Activated CD4-positive, alpha-beta memory T cell treated with anti-CD3 and anti-CD28 coated beads for 36 hours (primary cell): ENCODE data around the gene GDAP1L1. TPM values are rescaled to one million over a fixed set of nuclear protein-coding genes. Genes with fewer than 3 reads are reported as not detected.

Experiments
- CTCF ChIA-PET: fragments of 350-600 bp; sonication (Branson Sonifier 250); formaldehyde crosslinking; loops from one replicate; lab custom pipeline; 2021; ENCODE audit warnings: antibody characterized with exemption, inconsistent platforms; lab: Charles Lee
- POLR2A ChIA-PET: fragments of 350-600 bp; sonication (Branson Sonifier 250); formaldehyde crosslinking; loops from one replicate; lab custom pipeline; 2021; ENCODE audit warnings: antibody characterized with exemption; lab: Charles Lee
- DNase-seq: peaks from one replicate; pipeline ENCODE4 v3.0.0-alpha.2; 2020
- H3K27ac Mint-ChIP-seq: one replicate; pipeline ENCODE4 v1.8.0; 2021; ENCODE audit warnings: mixed read lengths
- H3K27me3 Mint-ChIP-seq: one replicate; pipeline ENCODE4 v1.8.0; 2021; ENCODE audit warnings: mixed read lengths
- H3K36me3 Mint-ChIP-seq: one replicate; pipeline ENCODE4 v1.8.0; 2021; ENCODE audit warnings: mixed read lengths
- H3K4me1 Mint-ChIP-seq: one replicate; pipeline ENCODE4 v1.8.0; 2021; ENCODE audit warnings: low read depth, mixed read lengths
- H3K4me3 Mint-ChIP-seq: one replicate; pipeline ENCODE4 v1.8.0; 2021; ENCODE audit warnings: mild to moderate bottlenecking, mixed read lengths
- H3K9me3 Mint-ChIP-seq: one replicate; pipeline ENCODE4 v1.8.0; 2021; ENCODE audit warnings: mixed read lengths
- intact Hi-C: fragments of 100-400 bp; cut with micrococcal nuclease; formaldehyde crosslinking; loops from one replicate; pipeline ENCODE4 v1.15.1; 2023
- total RNA-seq, 2 experiments: library from RNA; stranded (reverse); gene quantifications; one replicate each; pipeline ENCODE4 v1.2.3, GENCODE V29; 2021

The GDAP1L1 gene
- total RNA-seq, result not detected

- H3K4me1 Mint-ChIP-seq, result peaks cover 4% of the 10 kb centered on the region
- intact Hi-C loops, result no loop called here
- ChIA-PET POLR2A (no interaction called here), CTCF (interaction anchor here (0.7 to 1.9 kb wide), 2 partner anchors 30 to 64 kb away, joined by 3 to 4 read pairs; partner anchors contain the start of gene FITM2)
- H3K9me3 Mint-ChIP-seq, result no peaks in the 10 kb centered on the region
- DNase-seq, result no peak
- H3K27ac Mint-ChIP-seq, result no peak within 1 kb of the TSS
- no peaks in the 10 kb centered on the region for H3K36me3 Mint-ChIP-seq
- no peak within 1 kb of the TSS for H3K4me3 Mint-ChIP-seq
- peaks cover 22% of the 10 kb centered on the region for H3K27me3 Mint-ChIP-seq
Observed at GRCh38 chr20:44247131-44247571, at the start of gene GDAP1L1. TSS of gene GDAP1L1 (plus strand) at chr20:44247308. CDS start at chr20:44247335, 27 bp downstream.

GRCh38 chr20:44198872-44199271, 48.2 kb upstream of the GDAP1L1 start:
- Mint-ChIP-seq H3K4me3 (no peak overlapping the region), H3K27ac (peak overlapping the region; percentile 79)
- POLR2A ChIA-PET, result no interaction called here

GRCh38 chr20:44199877-44200276, 47.2 kb upstream of the GDAP1L1 start:
- ChIA-PET CTCF (interaction anchor here (1.1 kb wide), 1 partner anchor 10 kb away, joined by 3 read pairs; no protein-coding TSS in a partner anchor), POLR2A (no interaction called here)
- Mint-ChIP-seq H3K27me3 (no peaks in the 10 kb centered on the region), H3K36me3 (peaks cover 39% of the 10 kb centered on the region), H3K4me3 (no peak overlapping the region), H3K27ac (peak overlapping the region; percentile 47), H3K9me3 (no peaks in the 10 kb centered on the region), H3K4me1 (peaks cover 37% of the 10 kb centered on the region)
- DNase-seq, result no peak
- intact Hi-C loops, result loop anchor here (10.0 kb wide), 1 partner anchor 445 kb away; no protein-coding TSS in a partner anchor

More at GRCh38 chr20:44198872-44199271, 48.2 kb upstream of the GDAP1L1 start:
- DNase-seq, result peak; percentile 54
- CTCF ChIA-PET, result interaction anchor here (1.9 kb wide), 1 partner anchor 82 kb away, joined by 9 read pairs; no protein-coding TSS in a partner anchor
- peaks cover 32% of the 10 kb centered on the region for H3K4me1 Mint-ChIP-seq
- no peaks in the 10 kb centered on the region for H3K27me3 Mint-ChIP-seq
- no peaks in the 10 kb centered on the region for H3K9me3 Mint-ChIP-seq
- intact Hi-C loops, result loop anchor here (10.0 kb wide), 1 partner anchor 444 kb away; no protein-coding TSS in a partner anchor
- H3K36me3 Mint-ChIP-seq, result peaks cover 37% of the 10 kb centered on the region

GRCh38 chr20:44200371-44200770, 46.7 kb upstream of the GDAP1L1 start:
- POLR2A ChIA-PET, result no interaction called here
- Mint-ChIP-seq H3K27ac (no peak overlapping the region), H3K36me3 (peaks cover 41% of the 10 kb centered on the region), H3K4me3 (no peak overlapping the region), H3K4me1 (peaks cover 37% of the 10 kb centered on the region), H3K9me3 (no peaks in the 10 kb centered on the region), H3K27me3 (no peaks in the 10 kb centered on the region)
- CTCF ChIA-PET, result interaction anchor here (1.1 kb wide), 1 partner anchor 10 kb away, joined by 3 read pairs; no protein-coding TSS in a partner anchor
- intact Hi-C loops, result no loop called here
- DNase-seq, result no peak

- H3K4me1 Mint-ChIP-seq, result peaks cover 37% of the 10 kb centered on the region
- ChIA-PET POLR2A (no interaction called here), CTCF (no interaction called here)
- DNase-seq, result no peak
- H3K9me3 Mint-ChIP-seq, result no peaks in the 10 kb centered on the region
- H3K36me3 Mint-ChIP-seq, result peaks cover 40% of the 10 kb centered on the region
- intact Hi-C loops, result no loop called here
- no peak overlapping the region for H3K4me3 Mint-ChIP-seq
- no peak overlapping the region for H3K27ac Mint-ChIP-seq
- H3K27me3 Mint-ChIP-seq, result no peaks in the 10 kb centered on the region
Observed at GRCh38 chr20:44200983-44201382, 46.1 kb upstream of the GDAP1L1 start.

- H3K27me3 Mint-ChIP-seq, result no peaks in the 10 kb centered on the region
- ChIA-PET CTCF (interaction anchor here (1.0 kb wide), 1 partner anchor 13 kb away, joined by 4 read pairs; no protein-coding TSS in a partner anchor), POLR2A (no interaction called here)
- H3K4me3 Mint-ChIP-seq, result no peak overlapping the region
- intact Hi-C loops, result no loop called here
- peaks cover 56% of the 10 kb centered on the region for H3K4me1 Mint-ChIP-seq
- no peaks in the 10 kb centered on the region for H3K9me3 Mint-ChIP-seq
- H3K27ac Mint-ChIP-seq, result no peak overlapping the region
- no peak for DNase-seq
- peaks cover 36% of the 10 kb centered on the region for H3K36me3 Mint-ChIP-seq
Observed at GRCh38 chr20:44203161-44203560, 43.9 kb upstream of the GDAP1L1 start.

- peaks cover 60% of the 10 kb centered on the region for H3K4me1 Mint-ChIP-seq
- DNase-seq, result no peak
- no peak overlapping the region for H3K4me3 Mint-ChIP-seq
- no peaks in the 10 kb centered on the region for H3K27me3 Mint-ChIP-seq
- H3K36me3 Mint-ChIP-seq, result peaks cover 33% of the 10 kb centered on the region
- ChIA-PET CTCF (no interaction called here), POLR2A (interaction anchor here (0.7 kb wide), 1 partner anchor 15 kb away, joined by 4 read pairs; no protein-coding TSS in a partner anchor)
- no peaks in the 10 kb centered on the region for H3K9me3 Mint-ChIP-seq
- peak overlapping the region; percentile 35 for H3K27ac Mint-ChIP-seq
- intact Hi-C loops, result no loop called here
Observed at GRCh38 chr20:44204156-44204831, 42.8 kb upstream of the GDAP1L1 start.

- POLR2A ChIA-PET, result interaction anchor here (0.7 kb wide), 1 partner anchor 14 kb away, joined by 4 read pairs; no protein-coding TSS in a partner anchor
- Mint-ChIP-seq H3K9me3 (no peaks in the 10 kb centered on the region), H3K27me3 (no peaks in the 10 kb centered on the region), H3K4me1 (peaks cover 60% of the 10 kb centered on the region), H3K4me3 (no peak overlapping the region), H3K27ac (no peak overlapping the region), H3K36me3 (peaks cover 29% of the 10 kb centered on the region)
- intact Hi-C loops, result no loop called here
- DNase-seq, result no peak
- CTCF ChIA-PET, result no interaction called here
Observed at GRCh38 chr20:44204832-44205215, 42.3 kb upstream of the GDAP1L1 start.

GRCh38 chr20:44206132-44206531, 41.0 kb upstream of the GDAP1L1 start:
- peaks cover 24% of the 10 kb centered on the region for H3K36me3 Mint-ChIP-seq
- no peaks in the 10 kb centered on the region for H3K9me3 Mint-ChIP-seq
- peaks cover 56% of the 10 kb centered on the region for H3K4me1 Mint-ChIP-seq
- H3K27ac Mint-ChIP-seq, result no peak overlapping the region
- intact Hi-C loops, result no loop called here
- no peak for DNase-seq
- POLR2A ChIA-PET, result no interaction called here
- H3K4me3 Mint-ChIP-seq, result no peak overlapping the region
- CTCF ChIA-PET, result interaction anchor here (2.2 kb wide), 1 partner anchor 11 kb away, joined by 10 read pairs; no protein-coding TSS in a partner anchor
- peaks cover 1% of the 10 kb centered on the region for H3K27me3 Mint-ChIP-seq

GRCh38 chr20:44207126-44207723, 39.9 kb upstream of the GDAP1L1 start:
- Mint-ChIP-seq H3K4me3 (no peak overlapping the region), H3K9me3 (no peaks in the 10 kb centered on the region), H3K36me3 (peaks cover 20% of the 10 kb centered on the region), H3K27me3 (peaks cover 1% of the 10 kb centered on the region), H3K4me1 (peaks cover 64% of the 10 kb centered on the region), H3K27ac (peak overlapping the region; percentile 11)
- no peak for DNase-seq
- ChIA-PET CTCF (interaction anchor here (0.6 to 2.2 kb wide), 3 partner anchors 10 to 403 kb away, joined by 3 to 10 read pairs (median 4); no protein-coding TSS in a partner anchor), POLR2A (interaction anchor here (1.3 kb wide), 1 partner anchor 104 kb away, joined by 4 read pairs; the partner anchor contains the start of gene FITM2)
- intact Hi-C loops, result no loop called here

- no peak overlapping the region for H3K27ac Mint-ChIP-seq
- H3K36me3 Mint-ChIP-seq, result peaks cover 14% of the 10 kb centered on the region
- POLR2A ChIA-PET, result interaction anchor here (1.3 kb wide), 1 partner anchor 103 kb away, joined by 4 read pairs; the partner anchor contains the start of gene FITM2
- peaks cover 66% of the 10 kb centered on the region for H3K4me1 Mint-ChIP-seq
- H3K9me3 Mint-ChIP-seq, result no peaks in the 10 kb centered on the region
- intact Hi-C loops, result no loop called here
- no peak overlapping the region for H3K4me3 Mint-ChIP-seq
- CTCF ChIA-PET, result interaction anchor here (0.9 to 1.3 kb wide), 4 partner anchors 10 to 178 kb away, joined by 3 to 8 read pairs (median 4); partner anchors contain the start of gene FITM2
- DNase-seq, result no peak
- peaks cover 1% of the 10 kb centered on the region for H3K27me3 Mint-ChIP-seq
Observed at GRCh38 chr20:44208165-44208564, 38.9 kb upstream of the GDAP1L1 start.

GRCh38 chr20:44208770-44209169, 38.3 kb upstream of the GDAP1L1 start:
- peak overlapping the region; percentile 98 for H3K4me3 Mint-ChIP-seq
- intact Hi-C loops, result no loop called here
- peaks cover 1% of the 10 kb centered on the region for H3K27me3 Mint-ChIP-seq
- H3K27ac Mint-ChIP-seq, result peak overlapping the region; percentile 10
- peaks cover 14% of the 10 kb centered on the region for H3K36me3 Mint-ChIP-seq
- no peak for DNase-seq
- ChIA-PET CTCF (interaction anchor here (0.9 to 1.6 kb wide), 5 partner anchors 9 to 177 kb away, joined by 3 to 8 read pairs (median 3); partner anchors contain the start of gene FITM2), POLR2A (no interaction called here)
- peaks cover 60% of the 10 kb centered on the region for H3K4me1 Mint-ChIP-seq
- no peaks in the 10 kb centered on the region for H3K9me3 Mint-ChIP-seq
